Vagina (tissue), 2 donors: ENCODE measurements around the gene PAX7.

Experiments used
- CTCF ChIP-seq, 3 experiments: fragments of 450-650 bp in 2 of 3; fragments of 200-600 bp in 1 of 3; sonication (generic) in 1 of 3; IDR thresholded peaks; one replicate each; pipeline ENCODE4 v1.5.1; 2017 to 2019; ENCODE audit warnings: antibody characterized with exemption in 3 of 3, mild to moderate bottlenecking in 2 of 3, moderate library complexity in 2 of 3
- POLR2A ChIP-seq, 2 donors: fragments of 450-650 bp; IDR thresholded peaks; one replicate each; pipeline ENCODE4 v1.6.1; 2017; ENCODE audit warnings: antibody characterized with exemption in 2 of 2, mild to moderate bottlenecking in 2 of 2, moderate library complexity in 2 of 2
- POLR2AphosphoS5 ChIP-seq, 2 donors: sonication (generic); formaldehyde crosslinking; IDR thresholded peaks; one replicate each; pipeline ENCODE4 v1.9.0; 2017; ENCODE audit warnings: antibody characterized with exemption in 2 of 2, mild to moderate bottlenecking in 2 of 2, low read depth in 1 of 2; ENCODE audit not compliant: insufficient read depth in 1 of 2

GRCh38 chr1:18645747-18646090 is 15.1 kb downstream of the PAX7 start:
- TF ChIP-seq CTCF (IDR thresholded peaks at IDR 0.05) (no peak), POLR2A (IDR thresholded peaks at IDR 0.05) (no peak), POLR2AphosphoS5 (IDR thresholded peaks at IDR 0.05; ENCODE audit: insufficient read depth in 1 of 2, low read depth in 1 of 2) (no peak)
